Measurements from ENCODE around the gene IRAK1.

IRAK1 gene

DNA sequence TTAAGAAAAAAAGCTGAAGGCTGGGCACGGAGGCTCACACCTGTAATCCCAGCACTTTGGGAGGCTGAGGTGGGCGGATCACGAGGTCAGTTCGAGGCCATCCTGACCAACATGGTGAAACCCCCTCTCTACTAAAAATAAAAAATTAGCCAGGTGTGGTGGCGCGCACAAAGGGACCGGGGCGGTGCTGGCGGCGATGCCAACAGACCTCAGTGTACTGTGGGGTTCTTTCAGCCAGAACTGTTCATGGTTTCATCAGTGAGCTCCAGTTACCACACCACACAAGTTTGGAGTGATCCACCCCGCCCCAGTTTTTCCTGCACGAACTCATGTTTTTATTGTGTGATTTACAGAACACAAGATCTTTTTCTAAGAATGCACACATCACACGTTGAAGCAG is 21.2 kb upstream of the IRAK1 start:
- TF ChIP-seq, protein P1, sequence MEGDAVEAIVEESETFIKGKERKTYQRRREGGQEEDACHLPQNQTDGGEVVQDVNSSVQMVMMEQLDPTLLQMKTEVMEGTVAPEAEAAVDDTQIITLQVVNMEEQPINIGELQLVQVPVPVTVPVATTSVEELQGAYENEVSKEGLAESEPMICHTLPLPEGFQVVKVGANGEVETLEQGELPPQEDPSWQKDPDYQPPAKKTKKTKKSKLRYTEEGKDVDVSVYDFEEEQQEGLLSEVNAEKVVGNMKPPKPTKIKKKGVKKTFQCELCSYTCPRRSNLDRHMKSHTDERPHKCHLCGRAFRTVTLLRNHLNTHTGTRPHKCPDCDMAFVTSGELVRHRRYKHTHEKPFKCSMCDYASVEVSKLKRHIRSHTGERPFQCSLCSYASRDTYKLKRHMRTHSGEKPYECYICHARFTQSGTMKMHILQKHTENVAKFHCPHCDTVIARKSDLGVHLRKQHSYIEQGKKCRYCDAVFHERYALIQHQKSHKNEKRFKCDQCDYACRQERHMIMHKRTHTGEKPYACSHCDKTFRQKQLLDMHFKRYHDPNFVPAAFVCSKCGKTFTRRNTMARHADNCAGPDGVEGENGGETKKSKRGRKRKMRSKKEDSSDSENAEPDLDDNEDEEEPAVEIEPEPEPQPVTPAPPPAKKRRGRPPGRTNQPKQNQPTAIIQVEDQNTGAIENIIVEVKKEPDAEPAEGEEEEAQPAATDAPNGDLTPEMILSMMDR (conservative IDR thresholded peaks at IDR 0.05; ENCODE audit: low read depth, low read length): no peak
- no peak overlapping the region for H3K4me3 ChIP-seq (ENCODE audit: low read length)
- DNase-seq (ENCODE audit: low read depth): no peak

DNA sequence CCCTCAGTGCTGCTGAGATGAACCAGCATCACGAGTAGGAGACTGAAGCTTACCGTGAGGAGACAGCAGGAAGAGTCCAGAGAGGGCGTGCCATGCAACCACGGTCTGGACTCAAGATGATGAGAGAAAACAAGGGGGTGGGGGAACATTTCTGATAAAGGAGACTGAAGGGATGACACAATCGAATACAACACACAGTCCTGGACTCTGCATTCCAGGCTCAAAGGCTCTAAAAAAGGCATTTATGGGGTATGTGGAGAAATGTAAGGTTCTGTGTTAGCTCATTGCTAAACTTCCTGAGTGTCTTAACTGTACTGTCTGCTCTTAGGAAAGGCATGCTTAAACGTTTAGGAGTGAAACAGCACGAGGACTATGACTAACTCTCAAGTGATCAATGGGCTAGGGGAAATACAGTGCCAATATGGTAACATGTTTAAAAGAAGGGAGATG is 20.6 kb upstream of the IRAK1 start:
- TF ChIP-seq, protein P1 (conservative IDR thresholded peaks at IDR 0.05; ENCODE audit: low read depth, low read length): no peak
- peak; percentile 39 for DNase-seq (ENCODE audit: low read depth)
- no peak overlapping the region for H3K4me3 ChIP-seq (ENCODE audit: low read length)

DNA sequence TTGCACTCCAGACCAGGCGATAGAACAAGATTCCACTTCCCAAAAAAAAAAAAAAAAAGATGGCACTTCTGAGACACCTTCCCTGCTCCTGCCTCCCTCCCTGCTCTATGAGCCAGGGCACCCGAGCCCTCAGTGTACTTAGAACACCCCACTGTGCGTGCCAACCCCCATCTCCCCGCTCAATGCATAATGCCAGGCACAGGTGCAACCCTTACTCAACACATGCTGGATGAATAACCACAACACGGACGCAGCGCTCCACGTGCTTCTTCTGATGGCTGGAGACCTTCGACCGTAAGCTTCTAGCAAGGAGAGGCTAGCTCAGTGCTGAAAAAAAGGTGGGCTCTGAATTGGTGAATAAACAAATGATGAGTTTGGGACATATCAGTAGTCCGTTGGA is 19.9 kb upstream of the IRAK1 start:
- TF ChIP-seq, protein P1 (conservative IDR thresholded peaks at IDR 0.05; ENCODE audit: low read depth, low read length): no peak
- DNase-seq (ENCODE audit: low read depth): no peak
- H3K4me3 ChIP-seq (ENCODE audit: low read length): no peak overlapping the region

DNA sequence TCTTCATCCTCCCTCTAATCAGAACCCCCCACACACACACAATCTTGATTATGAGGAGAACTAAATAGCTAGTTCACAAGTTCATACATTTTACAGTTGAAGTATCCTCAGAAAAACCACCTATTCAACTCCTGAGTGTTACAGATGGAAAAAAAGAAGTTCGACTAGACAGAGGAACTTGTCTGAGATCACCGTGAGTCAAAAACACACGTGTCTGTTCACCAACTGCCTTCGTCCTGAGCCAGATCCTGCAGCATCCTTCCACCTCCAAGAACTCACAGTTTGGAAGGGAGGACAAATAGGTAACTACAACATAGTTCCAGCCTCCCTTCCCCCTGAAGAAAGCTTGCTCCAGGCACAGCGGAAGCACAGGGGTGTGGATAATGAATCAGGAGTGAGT is 19.0 kb upstream of the IRAK1 start:
- no peak for DNase-seq (ENCODE audit: low read depth)
- TF ChIP-seq, protein P1 (conservative IDR thresholded peaks at IDR 0.05; ENCODE audit: low read depth, low read length): no peak
- no peak overlapping the region for H3K4me3 ChIP-seq (ENCODE audit: low read length)

DNA sequence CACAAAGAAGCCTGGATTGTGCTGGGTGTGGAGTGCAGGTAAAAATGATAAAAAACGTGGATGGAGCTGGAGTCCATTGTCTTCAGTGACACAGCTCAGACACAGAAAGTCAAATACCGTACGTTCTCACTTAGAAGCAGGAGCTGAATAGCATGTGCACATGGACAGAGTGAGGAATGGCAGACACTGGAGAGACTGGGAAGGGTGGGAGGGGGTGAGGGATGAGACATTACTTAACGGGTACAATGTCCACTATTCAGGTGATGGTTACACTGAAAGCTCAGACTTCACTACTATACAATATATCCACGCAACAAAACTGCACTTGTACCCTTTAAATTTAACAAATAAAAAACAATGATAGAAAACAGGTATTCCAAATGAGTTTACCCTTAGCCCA is 18.1 kb upstream of the IRAK1 start:
- H3K4me3 ChIP-seq (ENCODE audit: low read length): no peak overlapping the region
- TF ChIP-seq, protein P1 (conservative IDR thresholded peaks at IDR 0.05; ENCODE audit: low read depth, low read length): no peak
- no peak for DNase-seq (ENCODE audit: low read depth)

DNA sequence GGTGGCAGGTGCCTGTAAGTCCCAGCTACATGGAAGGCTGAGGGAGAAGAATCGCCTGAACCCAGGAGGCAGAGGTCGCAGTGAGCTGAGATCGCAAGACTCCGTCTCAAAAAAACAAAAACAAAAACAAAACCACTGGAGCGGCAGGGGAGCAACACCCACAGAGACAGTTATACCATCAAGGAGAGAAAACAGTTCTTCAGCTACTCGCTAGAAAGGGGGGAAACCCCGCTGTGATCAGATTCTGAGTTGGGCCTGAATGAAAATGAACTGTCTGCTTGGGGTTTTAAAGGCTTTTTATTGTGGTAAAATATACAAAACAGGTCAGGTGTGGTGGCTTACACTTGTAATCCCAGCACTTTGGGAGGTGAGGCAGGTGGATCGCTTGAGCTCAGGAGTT is 16.8 kb upstream of the IRAK1 start:
- DNase-seq (ENCODE audit: low read depth): no peak
- TF ChIP-seq, protein P1 (conservative IDR thresholded peaks at IDR 0.05; ENCODE audit: low read depth, low read length): no peak
- no peak overlapping the region for H3K4me3 ChIP-seq (ENCODE audit: low read length)

DNA sequence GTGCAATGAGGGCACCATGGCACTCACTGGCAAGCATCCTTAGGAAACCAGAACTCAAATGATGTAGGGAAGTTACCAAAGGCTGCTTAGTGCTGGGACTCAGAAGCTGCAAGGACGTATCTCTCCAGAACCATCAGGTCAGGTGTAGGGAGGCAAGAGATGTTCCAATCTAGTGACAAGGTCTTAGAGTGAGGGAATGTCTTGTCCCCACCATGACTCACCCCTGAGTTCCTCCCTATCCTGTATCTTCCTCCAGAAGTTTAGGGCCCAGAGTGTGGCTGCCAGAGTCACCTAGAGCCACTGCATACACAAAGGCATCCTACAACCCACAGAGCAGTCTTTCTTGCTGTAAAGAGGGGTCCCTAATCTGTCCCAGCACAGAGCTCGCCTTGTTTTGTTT is 14.1 kb upstream of the IRAK1 start:
- no peak overlapping the region for H3K4me3 ChIP-seq (ENCODE audit: low read length)
- TF ChIP-seq, protein P1 (conservative IDR thresholded peaks at IDR 0.05; ENCODE audit: low read depth, low read length): no peak
- no peak for DNase-seq (ENCODE audit: low read depth)

Measured in retinal pigment epithelial cell (primary cell).